Hepatocyte (in vitro differentiated cells): ENCODE data around the gene CYTH1. TPM values are rescaled to one million over a fixed set of nuclear protein-coding genes. Genes with fewer than 3 reads are reported as not detected.

Experiments used
- DNase-seq: peaks from one replicate; pipeline ENCODE4 v3.0.0-alpha.2; 2016; ENCODE audit warnings: low spot score
- H2AFZ ChIP-seq: fragments of 200-600 bp; sonication (generic); 2 replicates; pipeline ENCODE4 v1.6.0; 2016; ENCODE audit warnings: antibody characterized with exemption, mild to moderate bottlenecking
- H3K27ac ChIP-seq: fragments of 200-600 bp; sonication (generic); 2 replicates; pipeline ENCODE4 v1.5.1; 2016; ENCODE audit warnings: mild to moderate bottlenecking
- H3K27me3 ChIP-seq: fragments of 200-600 bp; sonication (generic); 2 replicates; pipeline ENCODE4 v1.6.1; 2016
- H3K36me3 ChIP-seq: fragments of 200-600 bp; sonication (generic); replicated peaks from 2 replicates; pipeline ENCODE4 v1.5.1; 2016; ENCODE audit warnings: low read depth; ENCODE audit not compliant: insufficient read depth
- H3K4me1 ChIP-seq: fragments of 200-600 bp; sonication (generic); 2 replicates; pipeline ENCODE4 v1.5.1; 2016; ENCODE audit warnings: mild to moderate bottlenecking, moderate library complexity; ENCODE audit not compliant: insufficient read depth
- H3K4me2 ChIP-seq: fragments of 200-600 bp; sonication (generic); 2 replicates; pipeline ENCODE4 v1.6.0; 2016
- H3K4me3 ChIP-seq: fragments of 200-600 bp; sonication (generic); 2 replicates; pipeline ENCODE4 v1.5.1; 2016; ENCODE audit warnings: mild to moderate bottlenecking
- H3K79me2 ChIP-seq: fragments of 200-600 bp; sonication (generic); 2 replicates; pipeline ENCODE4 v1.6.0; 2017; ENCODE audit warnings: mild to moderate bottlenecking
- H3K9me2 ChIP-seq: fragments of 200-600 bp; sonication (generic); replicated peaks from 2 replicates; pipeline ENCODE4 v1.6.0; 2017; ENCODE audit warnings: mild to moderate bottlenecking; ENCODE audit not compliant: insufficient read depth
- H3K9me3 ChIP-seq: fragments of 200-600 bp; sonication (generic); 2 replicates; pipeline ENCODE4 v1.5.1; 2016; ENCODE audit warnings: low read depth, mild to moderate bottlenecking
- H4K20me1 ChIP-seq: fragments of 200-600 bp; sonication (generic); 2 replicates; pipeline ENCODE4 v1.6.0; 2016; ENCODE audit warnings: mild to moderate bottlenecking; ENCODE audit not compliant: insufficient read depth, poor library complexity, severe bottlenecking
- CTCF ChIP-seq: fragments of 200-600 bp; sonication (generic); IDR thresholded peaks from 2 replicates; pipeline ENCODE4 v1.5.1; 2016; ENCODE audit warnings: antibody characterized with exemption, mild to moderate bottlenecking; ENCODE audit not compliant: poor library complexity
- EZH2 ChIP-seq: fragments of 200-600 bp; sonication (generic); IDR thresholded peaks from 2 replicates; pipeline ENCODE4 v1.6.1; 2016; ENCODE audit warnings: antibody characterized with exemption, mild to moderate bottlenecking, borderline replicate concordance
- EZH2phosphoT487 ChIP-seq: fragments of 200-600 bp; sonication (generic); IDR thresholded peaks from one replicate; pipeline ENCODE4 v1.6.1; 2018; ENCODE audit warnings: antibody characterized with exemption, mild to moderate bottlenecking, low read depth, moderate library complexity; ENCODE audit not compliant: unreplicated experiment, severe bottlenecking
- WGBS: methylation state at CpG from one replicate; pipeline ENCODE4 v1.1.6; 2016; ENCODE audit warnings: low lambda C conversion rate; ENCODE audit errors: missing lambda C conversion rate; 5-methylcytosine and 5-hydroxymethylcytosine counted together
- polyA plus RNA-seq: library from polyadenylated mRNA; unstranded; fragments of >200 nt; fragmentation: Nextera tagmentation; extraction: Ambion mirVana; gene quantifications from 2 replicates; pipeline ENCODE4 v1.2.1, GENCODE V29; 2016
- total RNA-seq: library from RNA; depleted of rRNA; stranded (reverse); fragments of >200 nt; gene quantifications from 2 replicates; pipeline ENCODE4 v1.2.3, GENCODE V29; 2014

Gene CYTH1
- total and polyA plus RNA-seq, 2 experiments from 2014 or later: 38.5 to 44.4 TPM

- no peak overlapping the region for H2AFZ ChIP-seq
- H3K4me2 ChIP-seq: peak overlapping the region; percentile 35
- no peak overlapping the region for H3K4me3 ChIP-seq
- TF ChIP-seq EZH2 (no peak), CTCF (no peak), EZH2phosphoT487 (no peak)
- peaks cover 24% of the 10 kb centered on the region for H3K4me1 ChIP-seq
- H3K36me3 ChIP-seq: no peaks in the 10 kb centered on the region
- peak; percentile 49 for DNase-seq
- H3K9me2 ChIP-seq: no peaks in the 10 kb centered on the region
- WGBS: 63% methylated on average over 6 of the region's 6 CpGs
- H3K79me2 ChIP-seq: peaks cover 76% of the 10 kb centered on the region
- peaks cover 15% of the 10 kb centered on the region for H4K20me1 ChIP-seq
- no peaks in the 10 kb centered on the region for H3K27me3 ChIP-seq
- H3K9me3 ChIP-seq: no peaks in the 10 kb centered on the region
- H3K27ac ChIP-seq: peak overlapping the region; percentile 33
Observed at GRCh38 chr17:78738278-78738677, 43.8 kb downstream of the CYTH1 start.

GRCh38 chr17:78737332-78737731 is 44.7 kb downstream of the CYTH1 start:
- Histone ChIP-seq H3K79me2 (peaks cover 76% of the 10 kb centered on the region), H4K20me1 (peaks cover 23% of the 10 kb centered on the region), H3K36me3 (no peaks in the 10 kb centered on the region), H3K9me2 (no peaks in the 10 kb centered on the region), H3K4me1 (peaks cover 24% of the 10 kb centered on the region), H3K27ac (peak overlapping the region; percentile 97), H3K4me2 (peak overlapping the region; percentile 72), H3K27me3 (no peaks in the 10 kb centered on the region), H3K4me3 (no peak overlapping the region), H2AFZ (no peak overlapping the region), H3K9me3 (no peaks in the 10 kb centered on the region)
- WGBS: 41% methylated on average over 2 of the region's 2 CpGs
- no peak for TF ChIP-seq CTCF
- no peak for TF ChIP-seq EZH2phosphoT487
- TF ChIP-seq EZH2: no peak
- DNase-seq: peak; percentile 46

- H3K27me3 ChIP-seq: no peaks in the 10 kb centered on the region
- H3K4me3 ChIP-seq: peak overlapping the region; percentile 37
- H3K27ac ChIP-seq: peak overlapping the region; percentile 97
- H2AFZ ChIP-seq: no peak overlapping the region
- peak; percentile 86 for DNase-seq
- H3K79me2 ChIP-seq: peaks cover 76% of the 10 kb centered on the region
- no peaks in the 10 kb centered on the region for H3K9me3 ChIP-seq
- H4K20me1 ChIP-seq: peaks cover 31% of the 10 kb centered on the region
- no peaks in the 10 kb centered on the region for H3K36me3 ChIP-seq
- WGBS: 41% methylated on average over 15 of the region's 15 CpGs
- H3K9me2 ChIP-seq: no peaks in the 10 kb centered on the region
- peak overlapping the region; percentile 72 for H3K4me2 ChIP-seq
- TF ChIP-seq CTCF (no peak), EZH2 (no peak), EZH2phosphoT487 (no peak)
- peaks cover 24% of the 10 kb centered on the region for H3K4me1 ChIP-seq
Observed at GRCh38 chr17:78736526-78737079, 45.5 kb downstream of the CYTH1 start.
